Right forelimb (tissue), 1 donor: Measurements from ENCODE around the gene NRXN2.

ENCODE experiments used
- DNase-seq: peaks from one replicate; pipeline ENCODE4 v3.0.0-alpha.2; 2018

The NRXN2 gene

DNA sequence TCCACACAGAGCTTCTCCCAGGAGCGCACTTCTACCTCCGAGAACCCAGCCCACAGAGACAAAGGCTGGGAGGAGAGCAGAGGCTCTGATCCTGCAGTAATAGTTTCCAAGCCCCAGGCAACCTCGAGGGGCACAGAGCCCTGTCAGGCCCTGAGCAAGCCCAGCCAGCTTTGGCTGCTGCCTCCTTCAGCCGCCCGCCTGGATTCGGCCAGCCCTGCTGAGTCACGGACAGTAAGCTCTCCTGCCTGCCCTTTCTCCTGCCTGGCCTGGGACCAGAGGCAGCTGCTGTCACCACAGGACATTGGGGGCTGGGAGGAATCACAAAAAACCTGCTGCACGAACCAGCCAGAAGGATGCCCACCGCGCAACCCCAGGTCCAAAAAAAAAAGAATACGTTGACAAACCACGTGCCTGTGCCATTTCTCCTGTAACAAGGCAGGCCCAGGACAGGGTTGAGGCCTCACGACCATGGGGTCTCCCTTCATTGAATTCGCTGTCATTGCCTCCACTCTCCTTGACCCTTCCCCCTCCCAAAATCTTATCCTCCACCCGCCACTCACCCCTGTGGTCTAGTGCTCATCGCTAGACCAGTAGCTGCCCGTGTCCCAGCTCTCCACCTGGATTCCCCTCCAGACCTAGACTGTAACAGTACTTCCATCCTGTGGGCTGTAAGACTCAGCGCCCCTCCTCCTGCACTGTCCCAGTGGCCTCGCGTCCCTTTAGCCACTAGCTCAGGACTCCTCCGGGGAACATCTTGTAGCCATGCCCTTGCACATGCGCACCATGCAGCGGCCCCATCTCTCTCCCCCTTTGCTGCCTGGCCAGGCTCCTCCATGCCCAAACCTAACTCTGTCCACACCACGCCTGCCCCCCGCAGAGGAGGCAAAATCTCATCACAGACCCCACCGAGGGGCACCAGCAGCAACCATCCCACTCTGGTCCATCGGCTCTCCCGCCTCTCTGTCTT lies 139.4 kb downstream of the NRXN2 start:
- no peak for DNase-seq

DNA sequence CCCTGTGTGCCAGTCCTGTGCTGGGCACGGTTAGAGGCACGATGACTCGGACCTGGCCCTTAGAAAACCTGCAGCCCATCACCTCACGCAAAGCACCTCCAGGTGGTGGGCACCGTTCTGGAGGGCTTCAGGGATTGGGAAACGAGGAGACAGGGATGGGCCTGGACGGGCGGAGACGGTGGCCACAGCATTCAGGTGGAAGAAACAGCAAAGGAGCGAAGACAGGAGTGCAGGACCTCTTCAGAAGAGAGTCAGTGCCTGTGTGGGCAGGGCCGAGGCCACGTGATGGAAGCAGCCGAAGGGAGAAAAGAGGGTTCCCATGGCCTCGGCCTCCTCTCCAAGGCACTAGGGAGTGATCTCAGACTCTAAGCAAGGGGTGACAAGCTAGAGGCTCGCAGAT lies 140.1 kb downstream of the NRXN2 start:
- no peak for DNase-seq

DNA sequence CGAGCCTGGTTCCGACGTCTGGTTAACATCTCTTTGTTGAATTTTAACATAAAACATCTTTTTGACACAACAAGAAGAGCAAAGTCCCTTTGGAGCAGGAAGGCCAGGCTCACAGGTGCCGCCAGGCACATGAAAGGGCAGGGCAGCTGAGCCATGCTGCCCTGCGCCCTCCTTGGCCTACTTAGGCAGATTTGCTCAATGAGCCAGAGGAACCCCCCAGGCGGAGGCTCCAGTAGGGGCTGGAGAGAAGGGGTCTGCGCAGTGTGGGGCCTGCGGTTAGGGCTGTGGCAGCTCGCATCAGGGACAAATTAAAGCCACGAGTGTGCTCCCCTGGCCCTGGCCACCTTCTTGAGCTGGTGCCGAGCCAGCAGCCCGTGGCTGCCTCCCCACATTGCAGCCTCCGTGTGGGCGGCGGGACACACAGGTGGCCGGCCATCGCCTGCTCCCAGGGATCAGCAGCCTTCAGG lies 141.9 kb downstream of the NRXN2 start:
- no peak for DNase-seq

DNA sequence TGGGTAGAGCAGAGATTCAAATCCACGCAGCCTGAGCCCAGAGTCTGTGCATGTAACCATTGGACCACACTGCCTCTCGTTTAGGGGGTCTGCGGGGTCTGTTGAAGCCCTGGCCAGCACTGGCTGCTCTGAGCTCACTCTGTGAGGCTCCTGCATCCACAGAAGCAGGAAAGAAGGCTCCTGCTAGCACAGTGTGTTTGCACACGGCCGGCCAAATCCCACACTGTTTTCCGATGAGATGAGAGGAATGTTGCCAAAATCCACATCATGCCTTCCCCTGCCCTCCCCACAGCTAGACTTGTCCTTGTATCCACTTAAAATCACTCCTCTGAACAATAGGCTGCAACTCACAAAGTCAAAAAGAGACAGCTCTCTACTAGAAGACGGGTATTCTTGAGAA lies 142.6 kb downstream of the NRXN2 start:
- no peak for DNase-seq

DNA sequence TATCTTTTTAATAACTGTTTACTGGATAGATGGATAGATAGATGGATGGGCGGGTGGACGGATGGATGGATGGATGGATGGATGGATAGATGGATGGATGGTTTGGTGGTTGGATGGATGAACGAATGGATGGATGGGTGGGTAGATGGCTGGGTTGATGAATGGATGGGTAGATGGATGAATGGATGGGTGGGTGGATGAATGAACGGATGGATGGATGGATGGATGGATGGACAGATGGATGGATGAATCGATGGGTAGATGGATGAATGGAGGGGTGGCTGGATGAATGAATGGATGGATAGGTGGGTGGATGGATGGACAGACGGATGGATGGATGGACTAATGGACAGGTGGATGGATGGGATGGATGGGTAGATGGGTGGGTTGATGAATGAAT lies 145.8 kb downstream of the NRXN2 start:
- DNase-seq: no peak

DNA sequence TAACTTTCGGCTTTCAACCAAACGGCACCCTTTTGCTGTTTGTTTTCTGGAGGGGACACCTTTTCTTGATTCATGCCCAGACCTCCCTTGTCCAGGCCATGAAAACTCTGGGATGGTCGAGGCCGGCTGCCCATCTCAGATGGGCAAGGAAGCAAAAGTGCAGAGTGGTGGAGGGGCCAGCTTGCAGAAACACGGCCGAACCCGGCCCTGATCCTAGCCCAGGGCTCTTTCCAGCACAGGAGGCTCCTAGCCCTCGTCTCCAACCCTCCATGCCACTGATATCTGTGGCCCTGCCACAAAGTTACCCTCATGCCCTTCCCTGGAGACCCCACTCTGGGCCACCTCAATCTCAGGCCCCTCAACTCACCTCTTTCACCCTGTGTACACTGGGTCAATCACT lies 150.9 kb downstream of the NRXN2 start:
- no peak for DNase-seq

DNA sequence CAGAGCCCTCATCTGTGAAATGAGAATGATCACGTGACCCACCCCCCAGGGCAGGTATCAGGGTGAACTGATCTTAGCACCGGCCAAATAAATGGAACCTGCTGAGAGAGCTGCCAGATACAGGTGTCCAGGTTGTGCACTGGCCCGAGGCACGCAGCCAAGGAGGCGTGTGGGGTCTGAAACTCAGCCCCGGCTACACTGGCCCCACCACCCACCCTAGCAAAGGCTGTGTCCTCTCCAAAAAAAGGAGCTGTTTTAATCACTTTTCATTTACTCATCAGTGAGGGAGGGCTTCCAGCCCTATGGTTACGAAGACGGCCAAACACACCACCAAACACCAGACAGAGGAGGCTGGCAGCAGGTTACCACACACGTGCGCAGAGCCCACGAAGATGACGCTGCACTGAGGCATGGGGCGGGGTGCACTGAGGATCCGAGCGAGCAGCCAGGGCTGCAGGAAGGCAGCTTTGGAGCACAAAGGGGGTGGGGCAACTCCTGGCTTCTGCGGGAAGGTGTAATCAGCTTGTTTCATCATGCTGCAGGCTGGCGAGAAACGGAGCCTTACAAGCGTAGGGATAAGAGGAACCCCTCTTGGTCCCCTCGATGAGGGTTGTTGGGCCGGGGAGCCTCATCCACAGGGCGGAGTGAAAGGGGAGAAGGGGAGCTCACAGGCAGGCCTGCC lies 151.4 kb downstream of the NRXN2 start:
- peak; percentile 32 for DNase-seq

DNA sequence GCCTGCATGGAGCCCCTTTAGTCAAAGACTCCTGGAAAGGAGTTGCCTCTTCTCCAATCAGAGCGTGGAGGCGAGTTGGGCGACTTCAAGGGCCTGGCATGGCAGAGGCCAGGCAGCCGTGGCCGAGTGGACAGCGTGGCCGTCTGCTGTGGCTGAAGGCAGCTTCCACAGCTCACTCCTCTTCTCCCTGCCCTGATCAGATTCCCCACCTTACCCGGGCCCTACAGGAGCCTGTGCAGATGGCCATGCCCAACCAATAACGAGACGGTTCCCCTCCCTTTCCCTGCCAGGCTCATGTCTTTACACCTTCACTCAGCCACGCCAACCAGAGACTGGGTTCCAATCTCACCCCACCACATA lies 152.0 kb downstream of the NRXN2 start:
- no peak for DNase-seq

DNA sequence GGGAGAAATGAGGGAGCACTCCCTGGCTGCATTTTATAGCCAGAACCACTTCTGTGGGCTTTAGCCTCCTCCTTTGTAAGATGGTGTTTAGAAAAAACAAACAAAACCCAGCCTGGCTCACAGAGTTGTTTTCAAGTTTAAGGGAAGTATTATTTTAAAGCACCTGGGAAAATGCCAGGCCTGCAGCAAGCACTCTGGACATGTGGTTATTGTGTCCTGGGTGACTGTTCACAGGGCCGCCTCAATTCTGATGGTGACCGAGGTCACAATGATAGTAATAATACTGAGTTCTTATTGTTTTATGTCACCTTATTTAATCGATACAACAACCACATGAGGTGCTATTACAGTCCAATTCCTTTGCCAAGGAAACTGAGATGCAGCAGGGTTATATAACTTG lies 152.7 kb downstream of the NRXN2 start:
- no peak for DNase-seq

DNA sequence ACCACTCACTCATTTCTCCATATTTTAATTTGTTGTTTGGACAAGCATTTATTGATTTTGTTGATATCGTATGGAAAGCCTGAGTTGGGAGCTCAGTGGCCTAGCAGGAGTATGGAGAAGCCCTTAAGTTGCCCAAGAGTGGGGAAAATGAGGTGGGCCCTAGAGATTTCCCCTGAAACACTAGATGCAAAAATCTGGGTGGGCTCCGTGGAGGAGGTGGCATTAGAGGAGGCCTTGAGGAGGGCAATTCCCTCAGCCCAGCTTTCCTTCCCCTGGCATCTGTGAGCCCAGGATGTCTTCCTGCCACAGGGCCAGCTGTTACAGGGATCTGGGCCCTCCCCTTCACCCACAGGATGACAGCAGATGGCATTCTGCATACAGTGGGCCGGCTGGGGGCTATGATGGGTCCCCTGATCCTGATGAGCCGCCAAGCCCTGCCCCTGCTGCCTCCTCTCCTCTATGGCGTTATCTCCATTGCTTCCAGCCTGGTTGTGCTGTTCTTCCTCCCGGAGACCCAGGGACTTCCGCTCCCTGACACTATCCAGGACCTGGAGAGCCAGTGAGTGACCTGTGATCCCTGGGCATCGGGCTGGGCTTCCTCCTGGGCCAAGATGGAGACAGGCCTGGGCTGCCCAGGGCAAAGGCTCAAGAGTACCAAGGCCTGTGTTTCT lies 153.6 kb downstream of the NRXN2 start:
- DNase-seq: no peak

DNA sequence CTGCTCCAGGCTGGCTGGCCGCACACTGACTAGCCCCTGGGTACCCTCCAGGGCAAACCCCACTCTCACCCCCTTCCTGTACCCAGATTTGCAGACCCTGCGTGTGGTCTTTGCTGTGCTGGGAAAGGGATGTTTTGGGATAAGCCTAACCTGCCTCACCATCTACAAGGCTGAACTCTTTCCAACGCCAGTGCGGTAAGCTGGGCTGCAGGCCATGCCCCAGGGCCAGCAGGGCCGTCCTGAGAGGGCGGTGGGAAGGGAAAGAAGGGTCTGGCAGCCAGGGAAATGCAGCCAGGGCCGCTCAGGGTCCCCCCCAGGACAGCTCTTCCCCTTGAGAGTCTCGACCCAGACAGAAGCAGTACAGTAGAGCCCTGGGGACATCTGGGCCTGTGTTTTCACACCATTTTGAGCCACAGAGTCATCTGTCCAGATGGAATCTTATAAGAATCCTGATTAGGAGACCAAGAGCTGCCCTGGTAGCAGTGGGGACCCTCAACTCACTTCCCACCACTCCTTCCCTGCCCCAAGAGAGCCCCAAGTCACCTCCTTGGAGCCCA lies 154.3 kb downstream of the NRXN2 start:
- DNase-seq: peak; percentile 41

DNA sequence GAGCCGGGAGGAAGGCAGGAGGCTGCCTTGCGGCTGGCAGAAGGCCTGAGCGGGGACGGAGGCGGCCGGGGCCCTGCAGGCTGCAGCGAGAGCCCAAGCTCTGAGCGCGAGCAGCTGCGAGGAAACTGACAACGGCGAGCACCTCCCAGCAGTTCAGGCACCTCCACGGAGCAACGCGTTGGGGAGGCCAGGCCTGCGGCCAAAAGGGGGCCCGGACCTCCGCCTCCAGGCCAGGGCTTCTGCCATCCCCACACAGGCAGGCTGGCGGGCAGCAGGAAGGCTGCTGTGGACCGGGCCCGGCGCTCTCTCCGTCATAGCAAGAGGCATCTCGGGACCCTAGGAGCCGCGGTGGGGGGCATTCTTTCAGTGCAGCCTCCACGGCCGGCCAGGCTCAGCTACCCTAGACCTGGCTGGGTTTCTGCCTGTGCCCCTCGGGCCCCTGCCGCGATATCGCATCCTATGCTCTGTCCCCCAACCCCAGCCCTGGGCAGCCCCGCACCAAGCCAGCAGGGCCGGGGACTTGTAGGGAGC lies 154.9 kb downstream of the NRXN2 start:
- DNase-seq: peak; percentile 43

DNA sequence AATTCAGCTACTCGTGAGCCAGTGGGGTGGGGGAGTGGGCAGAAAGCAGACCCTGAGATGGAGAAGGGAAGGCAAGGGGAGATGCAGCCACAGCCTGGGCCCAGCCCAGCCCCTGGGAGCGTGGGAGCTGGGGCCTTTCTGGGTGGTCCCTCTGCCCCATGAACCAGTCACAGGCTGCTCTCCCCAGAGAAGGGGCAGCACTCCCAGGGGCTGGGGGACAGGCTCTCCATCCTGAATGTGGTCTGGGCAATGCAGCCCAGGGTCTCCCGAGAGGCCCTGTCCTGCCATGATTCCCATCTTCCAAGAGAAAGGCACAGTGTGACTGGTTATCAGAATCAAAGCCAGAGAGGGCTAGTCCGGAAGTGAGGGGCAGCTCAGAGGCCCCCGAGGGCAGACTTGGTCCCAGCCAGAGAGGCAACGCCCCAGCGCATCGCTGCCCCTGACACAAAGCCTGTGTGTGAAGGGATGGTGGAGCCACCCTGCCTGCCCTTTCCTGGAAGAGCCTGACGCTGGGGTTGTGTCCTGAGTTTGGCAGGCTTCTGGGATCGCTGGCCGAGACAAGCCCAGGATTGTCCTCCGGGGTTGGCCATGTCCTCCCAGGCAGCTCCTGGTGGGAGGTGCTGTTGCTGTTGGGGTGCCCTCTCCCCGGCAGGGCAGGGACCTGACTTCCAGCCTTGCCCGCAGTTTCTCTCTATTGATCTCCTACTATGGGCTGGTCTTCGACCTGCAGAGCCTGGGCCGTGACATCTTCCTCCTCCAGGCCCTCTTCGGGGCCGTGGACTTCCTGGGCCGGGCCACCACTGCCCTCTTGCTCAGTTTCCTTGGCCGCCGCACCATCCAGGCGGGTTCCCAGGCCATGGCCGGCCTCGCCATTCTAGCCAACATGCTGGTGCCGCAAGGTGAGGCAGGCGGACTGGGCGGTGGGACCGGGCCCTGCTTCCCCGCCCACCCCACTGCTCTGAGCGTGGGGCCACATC lies 155.8 kb downstream of the NRXN2 start:
- DNase-seq: peak; percentile 55

DNA sequence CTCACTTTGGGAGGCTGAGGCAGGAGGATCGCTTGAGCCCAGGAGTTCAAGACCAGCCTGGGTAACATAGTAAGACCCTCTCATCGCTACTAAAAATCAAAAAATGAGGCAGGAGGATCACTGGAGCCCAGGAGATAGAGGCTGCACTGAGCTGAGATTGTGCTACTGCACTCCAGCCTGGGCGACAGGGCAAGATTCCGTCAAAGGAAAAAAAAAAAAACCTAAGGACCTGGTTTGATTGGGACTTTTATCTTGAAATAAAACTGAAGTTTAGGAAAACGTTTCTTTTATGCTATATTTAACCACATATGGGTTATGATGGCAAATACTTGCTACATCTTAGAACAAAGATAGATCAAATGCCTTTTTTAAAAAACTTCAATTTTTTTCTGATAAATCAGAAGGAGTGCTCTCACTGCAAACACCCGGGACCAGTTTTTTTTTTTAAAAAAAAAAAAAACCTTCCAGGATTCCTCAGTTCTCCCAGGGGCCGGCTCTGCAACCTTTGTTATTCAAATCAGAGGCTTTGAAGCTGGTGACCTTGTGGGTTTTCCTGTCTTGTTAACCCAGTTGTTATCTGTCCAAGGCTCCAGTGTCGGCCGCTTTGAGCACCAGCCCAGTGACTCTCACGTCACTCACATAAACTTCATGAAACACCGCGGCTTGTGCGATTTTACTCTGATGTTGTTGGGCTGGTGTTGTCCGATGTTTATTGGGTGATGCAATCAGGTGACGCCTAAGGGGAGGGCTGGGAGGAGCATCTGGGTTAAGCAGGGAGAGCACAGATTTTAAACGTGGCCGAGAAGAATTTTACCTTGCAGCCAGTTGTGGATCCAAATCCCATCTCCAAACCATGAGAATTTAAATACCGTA lies 156.7 kb downstream of the NRXN2 start:
- DNase-seq: peak; percentile 63

DNA sequence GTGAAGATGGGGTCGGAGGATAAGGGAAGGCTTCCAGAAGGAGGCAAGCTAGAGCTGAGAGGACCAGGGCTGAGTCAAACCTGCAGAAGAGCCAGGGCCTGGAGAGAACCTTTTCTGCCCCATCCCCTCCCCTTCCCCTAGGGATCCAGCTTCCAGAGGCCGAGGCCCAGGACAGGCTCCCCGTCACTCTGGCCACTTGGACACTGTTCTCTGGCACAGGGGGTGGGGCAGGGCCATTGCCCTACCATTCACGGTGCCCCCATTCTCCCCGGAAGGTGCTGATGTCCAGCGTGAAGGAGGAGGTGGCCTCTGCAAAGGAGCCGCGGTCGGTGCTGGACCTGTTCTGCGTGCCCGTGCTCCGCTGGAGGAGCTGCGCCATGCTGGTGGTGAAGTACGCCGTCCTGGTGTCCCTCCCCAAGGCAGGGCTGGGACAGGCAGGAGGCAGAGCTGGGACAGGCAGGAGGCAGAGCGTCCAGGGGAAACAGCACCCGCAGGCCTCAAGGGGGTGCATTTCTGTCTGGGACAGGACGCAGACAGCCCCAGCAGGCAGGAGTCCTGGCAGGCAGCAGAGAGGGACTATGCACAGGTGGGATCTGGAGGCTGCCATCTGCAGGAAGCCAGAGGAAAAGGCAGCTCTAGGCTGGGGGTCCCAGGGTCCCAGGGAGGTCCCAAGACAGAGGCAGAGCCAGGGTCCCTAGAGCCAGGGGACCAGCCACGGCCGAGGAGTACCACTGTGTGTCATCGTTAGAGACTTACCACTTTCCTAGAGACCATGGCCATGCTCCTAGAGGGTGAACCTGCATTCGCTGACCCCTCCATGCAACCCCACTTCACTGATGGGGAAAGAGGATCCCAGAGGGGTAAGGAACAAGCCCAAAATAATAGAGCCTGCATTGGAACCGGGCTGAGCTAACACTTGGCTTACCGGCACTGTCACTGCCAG lies 157.8 kb downstream of the NRXN2 start:
- DNase-seq: peak; percentile 39

DNA sequence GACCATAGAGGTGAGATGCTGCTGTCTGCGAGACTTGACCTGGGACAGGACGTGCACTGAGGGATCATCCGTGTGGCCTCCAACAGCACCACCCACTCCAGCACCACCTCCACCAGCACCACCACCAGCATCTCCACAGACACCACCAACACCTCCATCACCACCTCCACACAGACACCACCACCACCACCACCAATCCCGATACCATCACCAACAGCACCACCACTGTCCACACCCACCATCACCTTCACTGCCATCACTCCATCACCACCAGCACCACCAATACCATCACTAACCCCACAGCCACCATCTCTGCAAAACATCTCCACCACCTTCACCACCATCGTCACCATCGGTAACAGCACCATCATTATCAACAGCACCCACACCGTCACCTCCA lies 158.6 kb downstream of the NRXN2 start:
- DNase-seq: peak; percentile 32

DNA sequence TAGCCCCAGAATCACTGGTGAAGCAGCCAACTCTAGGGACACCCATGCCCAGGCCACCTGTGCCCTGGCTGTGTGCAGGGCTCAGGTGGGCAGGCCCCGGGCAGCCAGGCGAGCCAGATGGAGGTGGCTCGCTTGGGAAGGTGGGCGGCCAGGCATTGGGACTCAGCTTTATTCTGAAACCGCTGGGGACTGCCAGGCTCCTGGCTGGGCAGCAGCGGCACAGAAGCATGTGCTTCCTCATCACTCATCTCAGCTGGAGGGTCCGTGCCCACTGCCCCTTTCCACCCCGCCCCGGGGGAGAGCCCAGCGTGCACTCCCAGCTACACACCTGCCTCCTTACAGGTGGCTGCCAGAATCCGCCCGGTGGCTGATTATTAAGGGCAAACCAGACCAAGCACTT lies 159.0 kb downstream of the NRXN2 start:
- DNase-seq: peak; percentile 7

DNA sequence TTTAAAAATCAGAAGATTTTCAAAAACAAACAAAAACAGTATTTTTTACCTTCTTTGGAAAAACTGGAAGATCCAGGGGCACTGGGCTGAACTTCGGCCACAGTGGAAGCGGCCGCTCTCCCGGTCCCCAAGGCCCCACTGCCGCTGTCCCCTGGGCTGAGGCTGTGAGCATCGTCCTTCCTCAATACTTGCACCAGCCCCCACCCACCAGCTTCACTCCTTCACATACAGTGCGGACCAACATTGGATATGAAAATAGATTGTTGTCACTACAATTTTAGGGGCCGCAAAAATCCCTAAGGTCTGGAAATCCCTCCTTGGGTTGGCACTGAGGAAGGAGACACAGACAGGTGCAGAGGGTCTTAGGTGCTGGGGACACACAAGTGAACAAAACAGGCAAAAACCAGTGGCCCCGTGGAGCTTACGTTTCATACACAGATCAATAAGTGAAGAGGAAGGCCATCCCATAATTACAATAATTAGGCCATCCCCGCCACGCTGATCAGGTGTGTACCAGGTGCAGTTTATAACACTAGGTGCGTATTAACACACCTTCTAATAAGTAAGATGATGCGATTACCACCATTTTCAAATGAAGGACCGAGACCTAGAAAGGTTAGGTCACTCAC lies 160.2 kb downstream of the NRXN2 start:
- DNase-seq: no peak
